Immature natural killer cell (primary cell): ENCODE measurements around the gene ACADS. TPM values are rescaled to one million over a fixed set of nuclear protein-coding genes. Genes with fewer than 3 reads are reported as not detected.
"Not testable (repeated sequence)": the region's sequence is repeated elsewhere in the genome, so short reads cannot be mapped to it uniquely, and the experiment has no call there.

Experiments
- DNase-seq, 3 donors: peaks; one replicate each; pipeline ENCODE4 v3.0.0; 2022; ENCODE audit warnings: mixed read lengths in 1 of 3
- H3K27ac Mint-ChIP-seq, 6 donors: one replicate each; pipeline ENCODE4 v1.8.0; 2020; ENCODE audit warnings: mixed read lengths in 6 of 6, mild to moderate bottlenecking in 5 of 6, inconsistent platforms in 4 of 6, moderate library complexity in 3 of 6
- H3K27me3 Mint-ChIP-seq, 3 donors: one replicate each; pipeline ENCODE4 v1.8.0; 2020 to 2021; ENCODE audit warnings: low read depth in 3 of 3, mild to moderate bottlenecking in 3 of 3, mixed read lengths in 3 of 3, moderate library complexity in 3 of 3, inconsistent platforms in 1 of 3
- H3K36me3 Mint-ChIP-seq, 3 donors: one replicate each; pipeline ENCODE4 v1.8.0; 2020; ENCODE audit warnings: mixed read lengths in 3 of 3, inconsistent platforms in 2 of 3, mild to moderate bottlenecking in 2 of 3
- H3K4me1 Mint-ChIP-seq, 2 donors: one replicate each; pipeline ENCODE4 v1.8.0; 2020; ENCODE audit warnings: inconsistent platforms in 2 of 2, mild to moderate bottlenecking in 2 of 2, mixed read lengths in 2 of 2, moderate library complexity in 1 of 2
- H3K4me3 Mint-ChIP-seq, 5 donors: one replicate each; pipeline ENCODE4 v1.8.0; 2020; ENCODE audit warnings: mild to moderate bottlenecking in 5 of 5, mixed read lengths in 5 of 5, inconsistent platforms in 3 of 5, moderate library complexity in 3 of 5
- H3K9me3 Mint-ChIP-seq, 6 donors: one replicate each; pipeline ENCODE4 v1.8.0; 2020; ENCODE audit warnings: mild to moderate bottlenecking in 6 of 6, mixed read lengths in 6 of 6, inconsistent platforms in 4 of 6, moderate library complexity in 3 of 6
- polyA plus RNA-seq, 3 donors: library from polyadenylated mRNA; unstranded; fragments of 300-500 nt; fragmentation: Illumina TruSeq; gene quantifications; one replicate each; pipeline ENCODE4 v1.2.3, GENCODE V29; 2021

The ACADS gene
- polyA plus RNA-seq, 3 donors from 2014 or later = 27.1 to 48.3 (median 40.8) TPM

DNA sequence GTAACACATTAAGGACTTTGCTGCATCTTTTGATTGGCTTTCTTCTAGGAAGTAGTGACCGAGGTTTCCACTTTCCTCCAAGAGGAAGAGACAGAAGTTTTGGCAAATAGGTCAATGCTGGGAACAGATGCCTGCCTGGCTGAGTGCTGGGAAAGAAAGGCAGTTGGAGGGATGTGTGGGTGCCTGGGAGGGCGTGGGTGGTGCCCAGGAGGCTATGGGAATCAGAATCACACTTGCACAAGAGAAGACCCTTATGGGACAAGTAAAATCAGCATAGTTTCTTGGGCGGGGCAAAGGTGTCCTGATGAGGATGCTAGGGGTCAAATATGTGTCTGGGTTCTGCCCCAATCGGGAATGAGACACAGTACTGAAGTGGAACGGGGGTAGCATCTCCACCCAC is 906 bp upstream of the ACADS start:
- DNase-seq = no peak
- Mint-ChIP-seq H3K27ac (peak overlapping the region; percentile 25 to 83 (median 71)), H3K36me3 (peaks cover 3 to 27% (median 14%) of the 10 kb centered on the region in 3 donors), H3K27me3 (peaks cover 0 to 2% (median 0%) of the 10 kb centered on the region in 3 donors), H3K4me3 (peak overlapping the region; percentile 87 to 92 (median 90)), H3K4me1 (peaks cover 20 to 22% of the 10 kb centered on the region in 2 donors), H3K9me3 (no peaks in the 10 kb centered on the region)

GRCh38 chr12:120725151-120725658 is 421 bp upstream of the ACADS start:
- DNase-seq = no peak
- H3K27me3 Mint-ChIP-seq = peaks cover 0 to 2% (median 0%) of the 10 kb centered on the region in 3 donors
- H3K4me1 Mint-ChIP-seq = peaks cover 20 to 22% of the 10 kb centered on the region in 2 donors
- H3K4me3 Mint-ChIP-seq = peak overlapping the region; percentile 87 to 92 (median 90)
- H3K27ac Mint-ChIP-seq = peak overlapping the region; percentile 59 to 83 (median 72)
- peaks cover under 1 to 25% (median 16%) of the 10 kb centered on the region in 3 donors for H3K36me3 Mint-ChIP-seq
- H3K9me3 Mint-ChIP-seq = no peaks in the 10 kb centered on the region

GRCh38 chr12:120726510-120726793 is 826 bp downstream of the ACADS start:
- Mint-ChIP-seq H3K4me3 (peak overlapping the region; percentile 87 to 92 (median 90)), H3K36me3 (peaks cover 5 to 22% (median 13%) of the 10 kb centered on the region in 3 donors)

GRCh38 chr12:120726961-120727360 is 1.3 kb downstream of the ACADS start:
- peaks cover 5 to 22% (median 13%) of the 10 kb centered on the region in 3 donors for H3K36me3 Mint-ChIP-seq
- peaks cover 20 to 22% of the 10 kb centered on the region in 2 donors for H3K4me1 Mint-ChIP-seq
- H3K27me3 Mint-ChIP-seq = peaks cover 0 to 2% (median 0%) of the 10 kb centered on the region in 3 donors
- no peak overlapping the region for H3K27ac Mint-ChIP-seq
- H3K9me3 Mint-ChIP-seq = no peaks in the 10 kb centered on the region
- H3K4me3 Mint-ChIP-seq = peak overlapping the region in 4 of 5 donors; percentile 87 to 92 (median 91)
- no peak for DNase-seq

More at GRCh38 chr12:120726510-120726793, 826 bp downstream of the ACADS start:
- no peak for DNase-seq
- H3K27ac Mint-ChIP-seq = peak overlapping the region; percentile 75 to 90 (median 84)
- peaks cover 0 to 2% (median 0%) of the 10 kb centered on the region in 3 donors for H3K27me3 Mint-ChIP-seq
- peaks cover 20 to 22% of the 10 kb centered on the region in 2 donors for H3K4me1 Mint-ChIP-seq
- no peaks in the 10 kb centered on the region for H3K9me3 Mint-ChIP-seq

- DNase-seq, H3K9me3 Mint-ChIP-seq, H3K27ac Mint-ChIP-seq, H3K4me3 Mint-ChIP-seq, H3K4me1 Mint-ChIP-seq, H3K27me3 Mint-ChIP-seq: not testable (repeated sequence)
- peaks cover 5 to 17% (median 8%) of the 10 kb centered on the region in 3 donors for H3K36me3 Mint-ChIP-seq
Measured at GRCh38 chr12:120732198-120732597, 6.6 kb downstream of the ACADS start.

GRCh38 chr12:120733574-120733973 is 7.9 kb downstream of the ACADS start:
- no peak for DNase-seq
- Mint-ChIP-seq H3K36me3 (peaks cover 5 to 17% (median 8%) of the 10 kb centered on the region in 3 donors), H3K4me1 (peaks cover 0 to 3% of the 10 kb centered on the region in 2 donors), H3K27me3 (peaks cover 0 to 2% (median 0%) of the 10 kb centered on the region in 3 donors), H3K4me3 (no peak overlapping the region), H3K9me3 (no peaks in the 10 kb centered on the region), H3K27ac (no peak overlapping the region)

GRCh38 chr12:120734210-120734609 is 8.6 kb downstream of the ACADS start:
- H3K9me3 Mint-ChIP-seq = no peaks in the 10 kb centered on the region
- no peak overlapping the region for H3K27ac Mint-ChIP-seq
- H3K4me3 Mint-ChIP-seq = no peak overlapping the region
- peaks cover 0 to 3% of the 10 kb centered on the region in 2 donors for H3K4me1 Mint-ChIP-seq
- peaks cover 0 to 2% (median 0%) of the 10 kb centered on the region in 3 donors for H3K27me3 Mint-ChIP-seq
- no peak for DNase-seq
- H3K36me3 Mint-ChIP-seq = peaks cover 5 to 17% (median 8%) of the 10 kb centered on the region in 3 donors

- no peak for DNase-seq
- H3K4me1 Mint-ChIP-seq = no peaks in the 10 kb centered on the region
- H3K9me3 Mint-ChIP-seq = no peaks in the 10 kb centered on the region
- H3K27ac Mint-ChIP-seq = no peak overlapping the region
- peaks cover 0 to 1% (median 0%) of the 10 kb centered on the region in 3 donors for H3K27me3 Mint-ChIP-seq
- H3K4me3 Mint-ChIP-seq = no peak overlapping the region
- H3K36me3 Mint-ChIP-seq = peaks cover 5 to 11% (median 6%) of the 10 kb centered on the region in 3 donors
Measured at GRCh38 chr12:120735181-120735580, 9.6 kb downstream of the ACADS start.

DNA sequence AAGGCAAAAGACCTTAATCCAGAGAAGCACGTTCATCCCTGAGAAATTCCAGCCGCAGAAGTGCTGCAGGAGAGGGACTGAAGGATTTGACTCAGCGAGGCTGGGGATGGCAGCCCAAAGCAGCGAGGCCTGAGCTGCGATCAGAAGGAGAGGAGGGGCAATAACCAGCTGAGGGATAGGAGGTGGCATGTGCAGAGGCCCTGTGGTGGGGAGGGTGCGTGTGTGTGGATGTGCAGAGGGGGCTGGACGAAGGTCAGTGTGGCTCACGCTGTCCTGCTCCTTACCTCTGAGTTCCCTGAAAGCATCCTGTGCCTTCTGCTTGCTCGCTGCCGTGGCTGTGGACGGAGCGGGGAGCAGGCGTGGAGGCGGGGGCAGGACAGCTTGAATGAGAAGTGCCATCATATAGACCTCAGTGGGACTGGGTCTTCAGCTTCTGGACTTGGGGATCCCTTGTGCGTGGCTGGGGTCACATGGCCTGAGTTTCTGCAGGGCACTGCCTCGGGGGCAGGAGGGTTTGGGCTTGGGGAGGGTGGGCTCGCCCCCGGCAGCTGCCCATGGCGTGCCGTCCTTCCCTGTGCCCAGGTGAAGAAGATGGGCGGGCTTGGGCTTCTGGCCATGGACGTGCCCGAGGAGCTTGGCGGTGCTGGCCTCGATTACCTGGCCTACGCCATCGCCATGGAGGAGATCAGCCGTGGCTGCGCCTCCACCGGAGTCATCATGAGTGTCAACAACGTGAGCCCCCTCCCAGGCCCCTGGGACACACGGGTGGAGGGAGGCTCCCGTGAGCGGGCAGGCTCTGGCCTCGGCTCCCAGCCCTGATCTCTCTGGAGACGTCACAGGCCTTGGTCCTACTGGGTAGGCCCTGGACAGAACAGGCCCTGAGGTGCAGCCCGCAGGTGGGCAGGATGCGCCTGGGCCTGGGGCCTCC is 11.0 kb downstream of the ACADS start:
- Mint-ChIP-seq H3K36me3 (peaks cover 0 to 5% (median 0%) of the 10 kb centered on the region in 3 donors), H3K9me3 (no peaks in the 10 kb centered on the region), H3K27me3 (peaks cover 0 to 1% (median 0%) of the 10 kb centered on the region in 3 donors), H3K4me1 (no peaks in the 10 kb centered on the region), H3K4me3 (no peak overlapping the region), H3K27ac (no peak overlapping the region)
- no peak for DNase-seq

DNA sequence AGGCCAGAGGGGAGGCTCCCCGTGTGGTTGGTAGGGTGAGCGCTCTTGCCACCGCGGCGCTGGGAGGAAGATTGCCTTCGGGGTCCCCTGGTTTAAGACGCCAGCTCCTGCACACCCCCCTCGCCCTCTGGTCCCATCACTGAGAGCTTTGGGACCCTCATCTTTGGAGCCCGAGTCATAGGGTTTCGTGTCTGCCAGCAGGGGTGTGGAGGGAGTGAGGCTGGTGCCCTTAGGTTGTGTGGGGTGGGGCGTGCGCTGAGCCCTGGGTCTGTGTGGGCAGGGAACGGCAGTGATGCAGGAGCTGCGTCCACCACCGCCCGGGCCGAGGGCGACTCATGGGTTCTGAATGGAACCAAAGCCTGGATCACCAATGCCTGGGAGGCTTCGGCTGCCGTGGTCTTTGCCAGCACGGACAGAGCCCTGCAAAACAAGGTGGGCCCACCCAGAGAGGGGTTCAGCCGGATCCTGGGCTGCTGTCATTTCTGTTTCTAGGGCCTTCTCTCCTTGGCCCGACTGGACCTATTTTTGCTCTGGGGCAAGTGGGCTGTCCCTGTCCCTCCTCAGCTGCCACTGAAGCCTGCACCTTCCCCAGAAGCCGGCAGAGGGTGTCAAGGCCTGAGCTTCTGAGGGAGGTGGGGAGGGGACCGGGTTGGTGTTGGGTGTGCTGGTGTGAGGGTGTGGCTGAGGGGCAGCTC is 12.1 kb downstream of the ACADS start:
- Mint-ChIP-seq H3K27ac (no peak overlapping the region), H3K4me1 (no peaks in the 10 kb centered on the region), H3K27me3 (peaks cover 0 to 1% (median 0%) of the 10 kb centered on the region in 3 donors), H3K9me3 (no peaks in the 10 kb centered on the region), H3K4me3 (no peak overlapping the region), H3K36me3 (peaks cover 0 to 5% (median 0%) of the 10 kb centered on the region in 3 donors)
- DNase-seq = no peak

DNA sequence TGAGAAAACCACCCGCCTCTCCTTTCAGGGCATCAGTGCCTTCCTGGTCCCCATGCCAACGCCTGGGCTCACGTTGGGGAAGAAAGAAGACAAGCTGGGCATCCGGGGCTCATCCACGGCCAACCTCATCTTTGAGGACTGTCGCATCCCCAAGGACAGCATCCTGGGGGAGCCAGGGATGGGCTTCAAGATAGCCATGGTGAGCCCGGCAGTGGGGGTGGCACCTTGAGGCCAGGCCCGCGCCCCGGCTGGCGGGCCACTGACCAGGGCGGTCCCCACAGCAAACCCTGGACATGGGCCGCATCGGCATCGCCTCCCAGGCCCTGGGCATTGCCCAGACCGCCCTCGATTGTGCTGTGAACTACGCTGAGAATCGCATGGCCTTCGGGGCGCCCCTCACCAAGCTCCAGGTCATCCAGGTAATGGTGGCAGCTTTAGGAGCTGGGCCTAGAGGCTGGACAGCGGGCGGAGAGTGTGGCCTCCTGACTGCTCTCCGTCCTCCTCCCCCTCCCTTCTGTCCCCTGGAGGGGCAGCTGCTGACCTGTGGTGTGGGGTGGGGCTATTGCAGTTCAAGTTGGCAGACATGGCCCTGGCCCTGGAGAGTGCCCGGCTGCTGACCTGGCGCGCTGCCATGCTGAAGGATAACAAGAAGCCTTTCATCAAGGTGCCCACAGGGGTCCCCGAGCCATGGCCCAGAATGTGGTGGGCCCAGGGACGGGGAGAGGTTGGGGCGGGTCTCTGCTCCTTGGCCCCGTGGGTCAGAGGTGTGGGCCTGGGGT is 12.8 kb downstream of the ACADS start:
- Mint-ChIP-seq H3K4me1 (no peaks in the 10 kb centered on the region), H3K4me3 (no peak overlapping the region), H3K36me3 (peaks cover 0 to 5% (median 0%) of the 10 kb centered on the region in 3 donors), H3K27me3 (peaks cover 0 to 1% (median 0%) of the 10 kb centered on the region in 3 donors), H3K9me3 (no peaks in the 10 kb centered on the region), H3K27ac (no peak overlapping the region)
- no peak for DNase-seq

GRCh38 chr12:120739031-120739762 is 13.6 kb downstream of the ACADS start:
- H3K9me3 Mint-ChIP-seq = no peaks in the 10 kb centered on the region
- H3K36me3 Mint-ChIP-seq = peaks cover 0 to 2% (median 0%) of the 10 kb centered on the region in 3 donors
- H3K4me3 Mint-ChIP-seq = no peak overlapping the region
- H3K4me1 Mint-ChIP-seq = no peaks in the 10 kb centered on the region
- H3K27me3 Mint-ChIP-seq = peaks cover 0 to 1% (median 0%) of the 10 kb centered on the region in 3 donors
- H3K27ac Mint-ChIP-seq = no peak overlapping the region
- DNase-seq = no peak
